Stimulated activated CD8-positive, alpha-beta memory T cell treated with anti-CD3 and anti-CD28 coated beads, Interleukin-4, amount 100 ng/mL, for 24 hours (primary cell): Measurements from ENCODE around the gene PCNX1.
"Not testable (repeated sequence)": the region's sequence is repeated elsewhere in the genome, so short reads cannot be mapped to it uniquely, and the experiment has no call there.

Experiments
- DNase-seq: peaks from one replicate; pipeline ENCODE4 v3.0.0-alpha.2; 2020; ENCODE audit warnings: low read depth

PCNX1 gene

DNA sequence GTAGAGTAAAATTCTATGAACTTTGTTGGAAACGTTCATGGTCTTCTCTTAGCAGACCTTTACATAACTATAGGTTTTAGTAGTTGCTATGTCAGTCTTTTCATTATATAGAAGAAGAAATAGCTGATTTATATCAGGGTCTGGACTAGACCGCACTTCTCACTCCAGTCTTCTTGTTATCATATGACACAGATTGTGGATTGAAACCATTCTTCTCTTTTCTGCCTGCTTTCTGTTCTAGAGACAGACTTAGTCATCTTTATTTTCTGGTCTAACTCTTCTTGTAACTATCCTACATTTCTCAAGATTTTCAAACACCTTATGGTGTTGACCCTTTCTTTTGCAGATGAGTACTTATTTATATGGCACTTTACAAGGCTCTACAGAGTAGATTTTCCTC, 55.7 kb downstream of the PCNX1 start:
- DNase-seq, result no peak

DNA sequence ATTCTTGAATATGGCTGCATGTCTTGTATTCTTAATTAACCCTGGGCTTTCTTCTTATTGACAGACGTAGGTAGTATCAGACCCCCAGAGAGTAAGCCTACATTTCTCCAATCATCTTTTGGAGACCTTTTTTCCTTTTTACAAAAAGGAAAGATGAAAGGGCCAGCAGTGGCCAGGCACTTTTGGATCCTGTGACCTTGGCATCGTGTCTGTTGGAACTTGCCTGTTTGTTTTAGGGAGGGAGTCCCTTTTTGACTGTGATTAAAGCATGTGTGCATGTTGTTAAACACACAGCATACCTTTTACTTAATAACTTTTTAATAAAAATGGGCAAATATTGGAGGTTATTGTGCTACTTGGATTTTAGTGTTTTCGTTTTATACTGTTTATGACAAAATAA, 57.2 kb downstream of the PCNX1 start:
- DNase-seq, result no peak

GRCh38 chr14:70971560-70971959, 64.3 kb downstream of the PCNX1 start:
- DNase-seq, result no peak

- DNase-seq, result peak; percentile 73
Measured at GRCh38 chr14:70972107-70972976, 65.1 kb downstream of the PCNX1 start.

DNA sequence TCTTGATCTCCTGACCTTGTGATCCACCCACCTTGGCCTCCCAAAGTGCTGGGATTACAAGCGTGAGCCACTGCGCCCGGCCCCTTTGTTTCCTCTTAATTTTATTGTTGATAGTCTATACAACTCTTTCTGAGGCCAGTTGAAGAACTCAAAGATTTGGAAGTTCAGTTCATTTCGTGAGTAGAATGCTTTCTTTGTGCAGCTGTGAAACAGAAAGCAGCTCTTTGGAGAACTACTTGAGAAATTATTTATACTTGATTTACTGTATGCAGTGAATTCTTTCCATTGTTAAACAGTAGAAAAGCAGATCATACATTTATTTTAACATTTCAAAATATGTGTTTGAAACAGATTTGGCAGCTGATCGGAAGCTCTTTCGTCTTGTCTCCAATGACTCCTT, 69.3 kb downstream of the PCNX1 start:
- no peak for DNase-seq

- no peak for DNase-seq
Measured at GRCh38 chr14:70981000-70981952, 74.0 kb downstream of the PCNX1 start.

DNA sequence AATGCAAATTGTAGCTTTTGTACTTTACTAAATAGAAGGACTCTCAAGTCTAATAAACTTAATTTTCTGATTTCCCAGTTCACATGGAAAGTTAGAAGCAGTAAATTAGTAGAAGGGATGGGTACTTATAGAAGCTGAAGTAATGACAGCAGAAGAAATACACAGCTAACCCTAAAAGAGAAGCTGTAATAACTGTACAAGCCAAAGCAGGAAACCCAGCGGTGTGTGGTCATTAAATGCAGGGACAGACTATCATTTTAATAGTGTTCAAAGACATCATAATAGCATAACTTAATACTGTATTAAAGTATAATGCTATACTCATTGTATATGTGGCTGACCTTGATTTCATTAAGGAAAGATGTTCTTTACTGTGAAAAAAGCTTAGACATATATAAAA, 74.9 kb downstream of the PCNX1 start:
- no peak for DNase-seq

DNA sequence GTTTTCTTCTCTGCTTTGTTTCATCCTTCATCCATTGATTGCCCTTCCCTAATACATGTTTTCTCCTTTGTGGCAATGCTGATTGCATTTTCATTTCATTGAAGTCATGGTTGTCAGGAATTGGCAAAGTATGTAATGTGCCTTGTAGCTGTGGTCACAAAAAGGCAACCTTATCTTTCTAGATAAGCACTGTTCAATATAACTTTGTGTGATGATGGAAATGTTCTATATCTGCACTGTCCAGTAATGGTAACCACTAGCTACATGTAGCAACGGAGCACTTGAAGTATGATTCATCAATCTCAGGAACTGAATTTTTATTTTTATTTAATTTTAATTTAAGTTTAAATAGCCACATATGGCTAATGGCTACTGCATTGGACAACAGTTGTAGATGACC, 79.8 kb downstream of the PCNX1 start:
- DNase-seq, result no peak

DNA sequence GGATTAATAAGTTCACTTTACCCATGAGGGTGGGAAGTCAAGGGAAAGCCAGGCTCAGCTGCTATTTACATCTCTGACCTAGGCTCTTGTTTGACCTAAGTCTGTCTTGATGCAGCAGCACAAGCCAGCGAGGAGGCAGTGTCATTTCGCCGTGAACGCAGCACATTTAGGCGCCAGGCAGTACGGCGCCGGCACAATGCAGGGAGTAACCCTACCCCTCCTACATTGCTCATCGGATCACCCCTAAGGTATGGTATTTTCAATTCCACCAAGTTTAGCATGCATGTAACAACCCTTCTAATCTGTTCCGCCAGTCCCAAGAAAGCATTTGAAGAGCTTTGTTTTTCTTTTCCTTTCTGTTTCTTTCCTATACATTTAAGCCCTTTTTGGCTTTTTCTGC, 81.2 kb downstream of the PCNX1 start:
- DNase-seq, result no peak

DNA sequence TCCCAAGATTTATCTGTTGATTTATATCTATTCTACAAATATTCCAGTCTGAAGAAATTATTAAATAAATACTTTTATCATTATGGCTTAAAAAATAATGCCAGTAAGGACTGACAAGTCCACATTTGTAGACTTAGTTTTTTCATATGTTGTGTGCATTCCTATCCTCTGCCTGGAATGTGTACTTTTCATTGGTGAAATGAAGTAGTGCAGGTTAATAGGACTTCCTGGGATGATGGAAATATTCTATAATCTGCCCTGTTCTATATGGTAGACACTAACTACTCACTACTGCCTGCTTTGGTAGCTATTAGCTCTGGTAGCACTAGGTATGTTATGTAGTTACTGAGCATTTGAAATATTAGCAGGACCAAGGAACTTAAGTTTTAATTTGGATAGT, 86.7 kb downstream of the PCNX1 start:
- no peak for DNase-seq

- DNase-seq, result no peak
Measured at GRCh38 chr14:70995211-70995610, 88.0 kb downstream of the PCNX1 start.

DNA sequence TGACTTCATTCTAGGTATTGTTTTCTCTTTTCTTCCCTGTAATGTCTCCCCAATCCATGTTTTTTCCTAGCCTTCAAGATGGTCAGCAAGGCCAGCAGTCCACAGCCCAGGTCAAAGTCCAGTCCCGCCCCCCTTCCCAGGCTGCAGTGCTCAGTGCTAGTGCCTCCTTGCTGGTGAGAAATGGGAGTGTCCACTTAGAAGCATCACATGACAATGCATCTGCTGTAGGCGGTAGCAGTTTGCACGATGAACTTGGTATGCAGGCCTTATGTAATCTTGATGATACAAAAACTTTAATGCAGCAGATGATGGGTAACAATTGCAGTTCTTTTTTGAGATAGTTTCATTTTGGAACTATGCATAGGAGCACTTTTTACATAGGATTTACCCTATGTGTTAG, 88.4 kb downstream of the PCNX1 start:
- DNase-seq, result no peak

DNA sequence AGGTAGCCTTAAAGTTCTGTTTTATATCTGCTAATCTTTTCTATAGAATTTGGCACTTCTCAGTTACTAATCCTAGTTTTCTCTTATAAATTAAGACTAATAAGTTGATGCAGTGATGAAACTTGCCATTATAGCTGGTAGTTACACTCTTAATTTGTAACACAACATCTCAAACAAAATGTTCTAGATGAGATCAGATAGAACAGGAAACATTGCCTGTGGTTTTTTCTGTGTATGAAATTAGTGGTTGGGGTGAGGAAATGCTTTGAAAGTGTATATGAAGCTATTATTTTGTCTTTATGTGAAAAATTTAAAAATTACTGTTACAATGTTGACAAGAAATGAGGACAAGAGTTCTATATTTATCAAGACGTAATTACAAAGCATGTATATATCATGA, 91.9 kb downstream of the PCNX1 start:
- no peak for DNase-seq

GRCh38 chr14:71000091-71000490, 92.8 kb downstream of the PCNX1 start:
- no peak for DNase-seq

GRCh38 chr14:71001742-71002141, 94.5 kb downstream of the PCNX1 start:
- no peak for DNase-seq

DNA sequence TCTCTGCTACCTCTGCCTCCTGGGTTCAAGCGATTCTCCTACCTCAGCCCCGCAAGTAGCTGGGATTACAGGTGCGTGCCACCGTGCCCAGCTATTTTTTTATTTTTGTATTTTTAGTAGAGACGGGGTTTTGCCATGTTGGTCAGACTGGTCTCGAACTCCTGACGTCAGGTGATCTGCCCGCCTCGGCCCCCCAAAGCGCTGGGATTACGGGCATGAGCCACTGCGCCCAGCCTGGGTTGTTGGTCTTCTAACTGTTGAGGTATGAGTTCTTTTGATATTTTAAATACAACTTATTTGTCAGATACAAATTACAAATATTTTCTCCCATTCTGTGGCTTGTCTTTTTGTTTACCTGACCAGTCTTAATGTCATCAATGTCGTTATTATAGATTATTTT, 95.9 kb downstream of the PCNX1 start:
- DNase-seq, result no peak

- DNase-seq, result no peak
Measured at GRCh38 chr14:71004481-71004880, 97.2 kb downstream of the PCNX1 start.

- no peak for DNase-seq
Measured at GRCh38 chr14:71005076-71005475, 97.8 kb downstream of the PCNX1 start.

GRCh38 chr14:71006200-71006563, 98.9 kb downstream of the PCNX1 start:
- DNase-seq, result no peak

DNA sequence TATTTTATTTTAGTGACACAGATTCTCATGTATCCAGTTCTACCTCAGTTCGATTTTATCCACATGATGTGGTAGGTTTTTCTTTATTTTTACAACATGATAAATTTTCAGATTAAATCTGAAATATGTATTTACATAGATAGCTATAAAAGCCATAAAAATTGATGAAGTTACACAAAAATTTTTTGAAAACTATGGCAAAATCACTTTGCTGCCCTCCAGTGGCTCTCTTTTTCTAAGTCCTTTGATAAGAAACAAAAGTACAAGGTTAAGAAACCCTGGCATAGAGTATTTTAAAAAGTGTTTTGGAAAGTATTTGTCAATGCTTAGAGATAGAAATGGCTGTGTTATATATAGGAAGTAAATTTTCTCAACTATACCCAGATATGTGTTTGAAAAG, 104.2 kb downstream of the PCNX1 start:
- no peak for DNase-seq

DNA sequence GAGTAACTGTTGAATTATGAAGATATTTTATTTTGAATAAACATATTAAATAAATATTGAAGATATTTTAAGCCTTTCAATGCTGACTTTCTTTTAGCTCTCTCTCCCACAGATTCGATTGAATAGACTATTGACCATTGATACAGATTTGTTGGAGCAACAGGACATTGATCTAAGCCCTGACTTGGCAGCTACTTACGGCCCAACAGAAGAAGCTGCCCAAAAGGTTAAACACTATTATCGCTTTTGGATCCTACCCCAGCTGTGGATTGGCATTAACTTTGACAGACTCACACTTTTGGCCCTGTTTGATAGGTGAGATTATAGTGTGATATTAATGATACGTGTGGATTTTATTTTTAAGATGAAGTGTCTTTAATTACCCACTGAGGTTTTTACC, 105.6 kb downstream of the PCNX1 start:
- no peak for DNase-seq

- DNase-seq, result no peak
Measured at GRCh38 chr14:71013551-71014192, 106.4 kb downstream of the PCNX1 start.

DNA sequence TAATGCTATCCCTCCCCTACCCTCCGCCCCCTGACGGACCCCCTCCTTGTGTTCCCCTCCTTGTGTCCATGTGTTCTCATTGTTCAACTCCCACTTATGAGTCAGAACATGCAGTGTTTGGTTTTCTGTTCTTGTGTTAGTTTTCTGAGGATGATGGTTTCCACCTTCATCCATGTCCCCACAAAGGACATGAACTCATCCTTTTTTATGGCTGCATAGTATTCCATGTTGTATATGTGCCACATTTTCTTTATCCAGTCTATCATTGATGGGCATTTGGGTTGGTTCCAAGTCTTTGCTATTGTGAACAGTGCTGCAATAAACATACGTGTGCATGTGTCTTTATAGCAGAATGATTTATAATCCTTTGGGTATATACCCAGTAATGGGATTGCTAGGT, 112.7 kb downstream of the PCNX1 start:
- not testable (repeated sequence) for DNase-seq
